HG03575 (cell line): ENCODE measurements around the gene ZBTB20.

Experiments used
- ATAC-seq: cut with Tn5 transposase; IDR thresholded peaks from one replicate; pipeline ENCODE4 v1.9.1; 2021; ENCODE audit not compliant: unreplicated experiment, insufficient number of reproducible peaks, low FRiP score; ENCODE audit errors: extremely low read depth

The ZBTB20 gene

DNA sequence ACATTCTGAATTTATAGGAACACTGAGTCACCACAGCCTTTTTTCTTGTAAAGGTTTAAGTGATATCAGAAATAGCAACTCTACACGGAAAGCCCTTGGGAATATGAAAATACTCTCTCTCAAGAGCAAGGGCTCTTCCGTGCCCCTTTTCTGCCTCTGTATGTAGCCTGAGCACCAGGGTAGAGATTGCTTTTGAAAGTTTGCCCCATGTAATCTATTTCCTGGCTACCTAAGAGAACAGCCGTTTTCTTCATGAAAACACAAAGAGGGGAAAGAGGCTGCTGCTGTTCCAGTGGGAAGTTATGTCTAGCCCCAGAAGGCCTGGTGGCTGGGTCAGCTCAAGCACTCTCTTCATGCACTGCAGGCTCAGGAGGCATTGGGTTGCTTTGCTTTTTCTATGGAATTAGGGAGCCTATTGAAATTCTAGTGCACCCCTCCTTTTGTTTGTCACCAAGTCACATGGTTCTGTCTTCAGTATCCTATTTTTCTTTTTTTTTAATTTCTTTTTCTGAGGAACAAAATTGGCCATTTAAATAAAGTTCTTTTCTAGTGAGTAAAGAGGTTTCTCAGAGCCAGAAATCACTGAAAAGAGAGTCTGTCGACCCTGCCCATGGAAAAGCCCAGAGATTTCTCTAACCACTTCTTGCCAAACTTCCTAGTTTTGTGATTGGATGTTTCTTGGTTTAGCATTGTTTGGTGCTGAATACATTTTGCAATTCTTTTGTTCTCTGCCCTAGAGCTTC lies 813.7 kb downstream of the ZBTB20 start:
- no peak for ATAC-seq

DNA sequence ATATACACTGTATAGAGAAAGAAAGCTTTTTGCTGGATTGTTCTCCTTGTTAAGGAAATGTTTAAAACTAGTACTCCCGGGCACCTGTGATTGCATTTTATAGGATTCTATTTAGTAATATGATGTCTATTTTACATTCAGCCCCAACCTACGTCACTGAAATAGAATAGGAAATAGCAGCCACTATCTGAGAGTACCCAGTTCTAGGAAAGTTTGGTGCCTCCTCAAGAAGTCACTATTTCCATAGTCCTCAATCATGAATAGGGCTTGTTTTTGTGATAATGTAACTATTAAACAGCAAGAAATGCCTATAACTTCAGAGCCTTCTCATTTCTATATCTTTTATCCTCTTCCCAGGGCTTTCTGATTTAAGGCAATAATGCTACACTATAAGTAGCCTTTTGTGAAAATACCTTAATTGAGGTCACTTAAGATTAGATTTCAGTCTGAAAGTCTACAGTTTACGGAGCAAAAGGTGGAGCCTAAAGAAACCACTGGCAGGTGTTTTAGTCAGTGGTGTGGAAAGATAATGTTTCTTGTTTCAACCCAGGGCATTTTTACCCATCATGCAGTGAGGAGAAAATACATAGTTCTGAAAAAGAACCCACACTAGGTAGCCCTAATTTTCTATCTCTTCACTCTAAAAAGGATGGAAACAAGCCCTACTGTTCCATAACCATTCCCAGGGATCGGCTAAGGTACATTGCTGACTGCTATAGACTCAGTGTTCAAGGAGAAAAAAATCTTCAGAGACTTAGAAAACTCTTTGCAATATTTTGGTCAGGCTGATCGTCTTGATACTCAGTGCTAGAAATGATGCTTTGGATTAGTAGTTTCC lies 814.5 kb downstream of the ZBTB20 start:
- no peak for ATAC-seq

DNA sequence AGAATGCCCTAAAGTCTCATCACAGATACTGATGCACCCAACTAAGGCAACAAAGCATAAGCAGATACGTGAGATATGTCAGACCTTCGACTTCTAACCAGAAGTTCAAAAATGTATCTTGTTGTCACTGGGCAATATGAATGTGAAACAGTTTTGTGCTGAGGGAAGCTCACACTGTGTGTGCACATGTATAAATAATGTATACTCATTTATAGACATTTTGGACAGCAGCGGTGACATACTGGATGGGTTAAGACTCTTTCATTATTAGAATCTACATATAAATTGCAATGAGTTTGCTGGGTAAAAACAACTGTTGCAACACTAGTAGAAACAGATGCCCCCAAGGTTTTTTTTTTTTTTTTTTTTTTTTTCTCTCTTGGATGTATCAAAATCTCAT lies 815.4 kb downstream of the ZBTB20 start:
- no peak for ATAC-seq

DNA sequence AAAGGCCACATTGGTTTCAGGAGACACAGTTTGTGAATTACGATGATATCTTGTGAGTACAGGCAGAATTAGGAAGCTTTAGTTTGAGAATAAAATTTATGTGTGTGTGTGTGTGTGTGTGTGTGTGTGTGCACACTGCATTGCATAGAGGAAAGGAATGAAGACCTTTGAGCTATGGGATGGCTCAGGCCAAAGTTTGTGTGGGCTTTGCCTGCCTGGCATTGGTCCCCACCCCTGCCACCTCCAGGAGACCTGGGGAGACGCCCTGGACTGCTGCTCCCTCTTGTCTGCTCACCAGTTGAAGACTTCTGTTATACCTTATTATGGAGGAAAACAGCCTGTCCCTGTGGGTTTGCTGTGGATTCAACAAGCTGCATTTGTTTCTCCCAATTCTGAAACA lies 816.1 kb downstream of the ZBTB20 start:
- ATAC-seq = no peak

DNA sequence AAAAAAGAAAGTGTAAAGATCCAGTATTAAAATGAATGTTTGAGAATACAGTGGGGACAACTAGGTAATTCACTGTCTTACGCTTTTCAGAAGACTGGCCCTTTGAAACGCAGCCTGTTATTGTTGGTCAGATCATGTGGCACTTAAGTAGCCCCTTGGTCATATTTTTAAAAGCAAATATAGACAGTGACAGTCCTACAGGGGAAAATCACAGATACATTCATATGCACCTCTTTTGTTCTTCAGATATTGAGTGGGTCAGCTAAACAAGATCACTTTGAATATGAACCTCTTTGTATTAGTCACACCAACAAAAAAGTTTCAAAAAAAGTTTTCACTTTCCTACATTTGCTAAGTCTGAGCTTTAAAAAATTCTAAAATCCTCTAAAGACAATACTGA lies 817.3 kb downstream of the ZBTB20 start:
- ATAC-seq = no peak

DNA sequence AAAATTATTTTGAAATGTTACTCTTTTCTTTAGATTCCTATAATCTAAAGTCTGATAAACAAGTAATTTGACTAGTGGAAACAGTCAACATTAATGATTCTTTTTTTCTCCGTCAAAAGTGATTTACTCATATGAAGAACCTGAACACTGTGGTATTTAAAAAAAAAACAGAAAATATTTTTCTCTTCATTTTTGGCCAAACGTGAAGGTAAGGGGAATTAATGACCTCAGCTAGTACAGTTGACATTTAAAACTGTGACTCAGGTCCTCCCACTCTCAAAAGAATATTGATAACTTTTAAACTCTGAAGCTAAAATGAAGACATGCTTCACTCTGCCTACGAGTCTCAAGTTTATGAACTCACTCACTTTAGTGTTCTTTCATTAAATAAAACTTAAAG lies 818.7 kb downstream of the ZBTB20 start:
- ATAC-seq = no peak

DNA sequence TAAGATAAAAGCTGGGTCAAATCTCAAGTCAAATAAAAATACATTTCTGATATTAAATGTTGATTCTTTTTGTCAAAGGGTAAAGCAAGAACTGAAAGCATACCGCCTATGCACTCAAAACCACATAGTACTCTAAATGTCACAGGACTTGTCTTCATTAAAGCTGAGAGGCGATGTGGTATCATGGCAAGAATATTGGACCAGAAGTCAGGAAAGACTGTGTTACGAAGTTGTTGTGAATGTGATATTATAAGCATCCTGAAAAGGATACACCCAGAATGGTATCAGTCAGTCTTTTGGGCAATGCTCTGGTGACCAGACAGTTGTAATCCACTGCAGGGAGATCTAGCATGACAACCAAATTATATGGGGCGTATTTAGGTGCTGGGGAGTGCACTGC lies 819.4 kb downstream of the ZBTB20 start:
- ATAC-seq = no peak

DNA sequence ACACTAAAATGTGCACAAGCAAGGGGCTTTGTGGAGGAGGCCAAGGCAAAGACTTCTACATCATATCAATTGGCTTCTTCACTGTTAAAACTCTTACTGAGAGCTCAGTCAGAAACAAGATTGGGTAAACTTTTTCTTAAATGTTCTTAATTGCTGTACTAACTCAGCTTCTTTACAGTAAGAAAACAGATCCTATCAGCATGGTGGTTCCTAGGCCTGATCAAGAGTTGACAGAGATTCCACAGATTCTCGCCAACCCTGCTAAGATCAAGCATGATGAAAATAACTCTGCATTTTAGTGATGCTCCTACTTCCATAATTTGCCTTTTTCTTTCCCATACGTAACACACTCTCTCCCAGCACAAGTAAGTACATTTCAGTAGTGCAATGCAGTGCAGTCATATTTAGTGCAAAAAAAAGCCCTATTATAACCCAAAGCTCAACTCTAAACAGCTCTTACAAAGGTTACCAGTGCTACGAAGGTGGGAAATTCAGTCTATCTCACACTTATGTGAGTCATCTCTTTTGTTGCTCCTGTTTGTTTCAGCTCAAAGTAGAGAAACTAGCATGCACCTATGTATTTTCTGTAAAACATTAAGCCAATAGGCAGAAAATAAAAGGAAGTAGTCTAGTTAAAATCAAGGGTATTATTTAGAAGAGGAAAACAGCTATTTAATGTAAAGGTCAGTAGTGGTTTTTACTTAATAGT lies 823.4 kb downstream of the ZBTB20 start:
- ATAC-seq = no peak

DNA sequence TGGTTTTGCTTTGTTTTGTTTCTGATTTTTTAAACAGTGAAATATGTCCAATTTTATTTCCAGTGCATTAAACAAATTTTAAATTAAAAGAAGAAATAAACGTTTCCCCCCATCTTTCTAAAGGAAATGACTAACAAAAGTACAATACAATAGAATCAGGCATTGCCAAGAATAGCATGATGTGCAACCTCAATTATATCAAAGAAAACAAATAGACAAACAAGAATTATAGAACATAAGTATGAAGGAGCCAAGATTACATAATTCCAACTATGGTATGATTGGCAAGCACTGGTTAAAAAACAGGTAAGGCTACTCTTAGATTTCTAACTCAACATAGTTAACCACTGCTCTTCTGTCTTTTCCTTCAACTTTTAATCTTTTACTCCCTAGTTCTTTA lies 826.8 kb downstream of the ZBTB20 start:
- no peak for ATAC-seq

DNA sequence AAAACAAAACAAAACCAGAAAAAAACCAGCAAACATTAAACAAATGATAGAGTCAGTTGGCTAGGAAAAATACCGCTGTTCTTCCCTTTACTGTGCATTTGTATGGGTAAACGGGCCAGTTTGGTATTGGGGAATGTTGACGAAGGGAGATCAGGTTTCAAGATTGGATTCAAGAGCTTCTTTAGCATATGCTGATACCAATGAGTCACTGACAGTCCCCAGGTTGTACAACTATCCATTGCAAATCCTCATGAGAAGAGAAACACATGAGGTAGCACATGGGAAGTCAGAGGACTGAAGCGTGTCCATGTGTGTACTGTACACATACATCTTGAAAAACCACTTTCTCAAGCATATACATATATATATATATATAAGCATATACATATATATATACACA lies 827.6 kb downstream of the ZBTB20 start:
- no peak for ATAC-seq

DNA sequence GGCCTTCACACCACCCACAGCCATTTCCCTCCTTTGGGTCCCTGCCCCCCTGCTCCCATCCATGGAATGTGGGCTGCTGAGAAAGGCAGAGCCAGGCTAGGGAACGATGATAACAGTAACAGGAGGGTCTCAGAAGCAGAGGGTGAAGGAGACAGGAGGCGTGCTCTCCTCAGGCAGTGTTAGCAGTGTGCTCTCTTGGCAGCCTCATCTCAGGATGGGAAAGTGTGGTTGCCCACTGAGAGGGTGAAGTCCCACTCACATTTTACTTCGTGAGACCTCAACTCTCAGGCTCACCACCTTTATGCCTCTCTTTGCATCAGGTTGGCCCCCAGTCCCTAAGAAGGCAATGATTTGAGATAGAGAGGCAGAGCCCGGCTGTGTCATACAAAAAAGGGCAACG lies 828.8 kb downstream of the ZBTB20 start:
- ATAC-seq = no peak

DNA sequence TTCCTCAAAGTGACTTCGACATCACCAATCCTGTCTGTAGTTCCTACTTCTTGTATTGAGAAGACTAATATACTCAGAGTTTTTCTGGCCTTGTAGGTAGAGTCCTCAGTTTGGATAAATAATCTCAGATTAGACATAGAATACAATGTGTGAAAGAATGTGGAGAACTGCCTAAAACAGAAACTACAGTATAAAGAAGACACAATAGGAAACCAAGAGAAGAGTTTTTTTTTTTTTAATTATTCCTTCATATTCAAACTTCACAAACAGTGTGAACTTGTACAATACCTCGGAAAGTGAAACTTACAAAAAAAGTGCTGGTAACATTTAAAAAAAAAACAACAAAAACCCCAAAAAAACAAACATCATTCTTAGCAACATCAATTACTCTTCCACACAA lies 832.8 kb downstream of the ZBTB20 start:
- ATAC-seq = no peak

DNA sequence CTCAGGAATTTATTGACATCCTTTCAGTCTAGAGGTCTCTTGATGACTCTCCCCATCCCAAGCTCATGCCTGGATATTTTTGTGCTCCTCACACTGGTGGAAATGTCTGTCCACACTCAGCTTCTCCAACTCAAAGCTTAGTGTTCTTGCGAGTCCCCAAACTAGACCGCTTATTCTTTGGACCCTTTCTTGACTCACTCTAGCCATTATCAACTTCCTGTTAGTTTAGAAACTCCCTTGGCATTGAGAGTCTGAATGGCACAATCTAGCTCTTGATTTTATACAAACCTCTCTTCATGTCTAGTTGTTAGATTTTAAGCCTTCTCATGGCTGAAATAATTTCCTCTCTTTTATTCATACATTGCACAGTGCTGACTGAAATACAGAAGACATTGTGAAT lies 833.7 kb downstream of the ZBTB20 start:
- no peak for ATAC-seq

DNA sequence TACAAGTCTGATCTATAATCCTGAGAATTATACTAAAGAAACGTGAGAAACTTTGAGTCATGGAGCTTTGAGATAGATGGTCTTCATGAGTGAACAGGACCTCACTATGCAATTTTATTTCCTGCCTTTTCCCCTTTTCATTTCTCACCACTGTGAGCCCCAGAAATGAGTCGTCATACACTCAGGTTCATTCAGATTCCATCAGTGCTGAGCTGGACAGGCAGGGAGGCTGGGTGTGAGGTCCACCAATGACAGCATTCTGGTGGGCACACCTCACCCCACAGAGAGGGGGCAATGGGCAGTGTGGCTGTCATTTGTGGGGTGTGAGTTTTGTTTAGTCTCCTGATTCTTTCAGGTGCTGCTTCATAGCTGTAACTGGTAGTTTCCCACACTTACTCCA lies 836.4 kb downstream of the ZBTB20 start:
- ATAC-seq = no peak

DNA sequence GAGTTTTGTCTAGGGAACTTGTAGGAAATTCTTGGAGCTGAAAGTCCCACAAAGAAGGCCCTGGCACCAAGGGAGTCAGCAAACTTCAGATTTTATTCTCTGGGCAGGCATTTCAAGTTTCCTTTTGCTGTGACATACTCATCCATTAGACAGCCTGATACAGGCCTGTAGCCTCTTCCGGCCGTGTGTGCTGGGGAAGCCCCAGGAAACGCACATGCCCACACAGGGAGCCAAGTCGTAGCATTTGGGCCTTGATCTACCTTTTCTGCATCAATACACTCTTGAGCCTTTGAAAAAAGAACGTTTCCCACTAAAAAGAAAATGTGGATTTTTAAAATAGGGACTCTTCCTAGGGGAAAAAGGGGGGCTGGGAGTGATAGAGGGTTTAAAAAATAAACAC lies 838.3 kb downstream of the ZBTB20 start:
- ATAC-seq = no peak

DNA sequence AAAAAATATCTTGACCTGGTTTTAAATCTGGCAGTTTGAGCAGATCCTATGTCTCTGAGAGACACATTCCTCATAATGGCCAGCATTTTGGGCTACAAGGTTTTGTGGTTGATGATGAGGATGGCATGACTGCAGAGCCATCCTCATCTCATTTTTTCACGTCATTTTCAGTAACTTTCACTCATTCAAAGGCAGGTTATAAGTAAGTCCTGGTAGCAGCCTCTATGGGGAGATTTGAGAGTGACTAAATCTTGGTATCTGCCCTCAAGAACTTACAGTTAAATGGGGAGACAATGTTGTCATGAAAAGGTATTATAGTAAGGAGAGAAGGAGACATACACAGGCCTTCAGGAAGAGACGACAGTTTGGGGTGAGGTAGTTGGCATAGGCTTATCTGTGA lies 838.7 kb downstream of the ZBTB20 start:
- ATAC-seq = no peak

DNA sequence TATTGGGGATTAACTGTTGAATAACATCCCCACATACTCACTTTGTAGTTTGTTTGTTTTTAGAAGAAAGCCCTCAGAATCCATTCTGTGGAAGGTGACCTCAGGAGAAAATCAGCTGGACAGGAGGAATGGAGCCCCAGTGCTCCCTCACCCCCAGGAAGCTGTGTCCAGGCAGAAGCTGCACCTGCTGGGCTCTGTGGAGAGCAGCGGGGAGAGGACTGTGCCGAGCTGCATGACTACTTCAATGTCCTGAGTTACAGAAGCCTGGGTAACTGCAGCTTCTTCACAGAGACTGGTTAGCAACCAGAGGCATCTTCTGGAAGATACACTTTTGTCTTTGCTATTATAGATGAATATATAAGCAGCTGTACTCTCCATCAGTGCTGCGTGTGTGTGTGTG lies 839.3 kb downstream of the ZBTB20 start:
- no peak for ATAC-seq

DNA sequence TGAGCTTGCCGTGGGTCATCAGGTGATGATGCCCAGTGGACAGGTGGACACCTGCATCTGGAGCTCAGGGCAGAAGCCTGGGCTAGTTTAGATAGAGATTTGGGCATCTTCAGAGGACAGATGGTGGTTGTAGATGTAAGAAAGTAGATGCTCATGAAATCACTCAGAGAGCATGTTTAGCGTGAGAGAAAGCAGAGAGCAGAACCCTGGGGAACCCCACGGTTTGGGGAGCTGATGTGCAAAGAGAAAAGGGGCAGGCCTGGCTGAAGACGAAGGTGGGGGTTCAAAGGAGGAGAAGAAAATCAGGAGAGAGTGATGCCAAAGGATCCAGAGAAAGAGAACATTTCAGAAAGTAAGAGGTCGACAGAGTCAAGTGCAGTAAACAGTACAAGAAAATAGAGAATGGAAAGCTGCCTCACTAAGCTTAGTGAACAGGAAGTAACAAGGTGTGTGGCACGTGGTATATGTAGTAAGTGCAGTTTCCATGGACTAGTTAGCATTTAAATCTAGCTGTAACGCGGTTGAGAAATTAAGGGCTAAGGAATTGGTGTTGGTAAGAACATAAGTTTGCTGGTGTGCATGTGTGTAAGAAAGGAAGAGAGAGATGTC lies 839.8 kb downstream of the ZBTB20 start:
- ATAC-seq = no peak

DNA sequence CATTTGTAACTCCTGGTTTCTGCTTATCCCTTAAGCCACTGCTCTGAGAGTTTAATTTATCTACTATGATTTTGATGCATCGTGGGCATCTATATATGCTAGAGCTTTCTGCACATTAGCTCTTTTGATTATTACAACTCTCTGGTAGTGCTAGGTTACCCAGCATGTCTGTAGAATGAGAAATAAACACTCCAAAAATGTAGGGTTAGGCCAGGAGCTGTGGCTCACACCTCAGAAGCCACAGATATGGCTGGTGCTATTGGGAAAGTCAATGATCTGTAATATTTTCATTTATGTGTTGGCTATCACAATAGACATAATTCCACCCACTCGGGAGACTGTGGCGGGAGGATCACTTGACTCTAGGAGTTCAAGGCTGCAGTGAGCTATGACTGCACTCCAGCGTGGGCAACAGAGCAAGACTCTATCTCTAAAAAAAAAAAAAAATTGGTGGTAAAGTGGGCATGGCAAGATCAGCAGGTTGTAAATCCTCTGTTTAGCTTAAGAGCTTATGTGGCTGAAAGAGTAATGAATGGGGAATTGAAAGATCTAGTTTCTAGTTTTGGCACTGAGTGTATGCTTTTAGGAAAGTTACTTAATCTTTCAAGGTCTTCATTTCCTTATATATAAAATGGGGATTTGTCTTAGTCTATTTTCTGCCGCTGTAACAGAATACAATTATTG lies 847.0 kb downstream of the ZBTB20 start:
- ATAC-seq = no peak
